Activated CD8-positive, alpha-beta memory T cell treated with anti-CD3 and anti-CD28 coated beads for 1 hour (primary cell): ENCODE data around the gene PXMP2.

Source experiments
- DNase-seq, 2 donors: peaks; one replicate each; pipeline ENCODE4 v3.0.0-alpha.2; 2020; ENCODE audit warnings: low read depth in 1 of 2; ENCODE audit errors: extremely low read depth in 1 of 2

The PXMP2 gene

DNA sequence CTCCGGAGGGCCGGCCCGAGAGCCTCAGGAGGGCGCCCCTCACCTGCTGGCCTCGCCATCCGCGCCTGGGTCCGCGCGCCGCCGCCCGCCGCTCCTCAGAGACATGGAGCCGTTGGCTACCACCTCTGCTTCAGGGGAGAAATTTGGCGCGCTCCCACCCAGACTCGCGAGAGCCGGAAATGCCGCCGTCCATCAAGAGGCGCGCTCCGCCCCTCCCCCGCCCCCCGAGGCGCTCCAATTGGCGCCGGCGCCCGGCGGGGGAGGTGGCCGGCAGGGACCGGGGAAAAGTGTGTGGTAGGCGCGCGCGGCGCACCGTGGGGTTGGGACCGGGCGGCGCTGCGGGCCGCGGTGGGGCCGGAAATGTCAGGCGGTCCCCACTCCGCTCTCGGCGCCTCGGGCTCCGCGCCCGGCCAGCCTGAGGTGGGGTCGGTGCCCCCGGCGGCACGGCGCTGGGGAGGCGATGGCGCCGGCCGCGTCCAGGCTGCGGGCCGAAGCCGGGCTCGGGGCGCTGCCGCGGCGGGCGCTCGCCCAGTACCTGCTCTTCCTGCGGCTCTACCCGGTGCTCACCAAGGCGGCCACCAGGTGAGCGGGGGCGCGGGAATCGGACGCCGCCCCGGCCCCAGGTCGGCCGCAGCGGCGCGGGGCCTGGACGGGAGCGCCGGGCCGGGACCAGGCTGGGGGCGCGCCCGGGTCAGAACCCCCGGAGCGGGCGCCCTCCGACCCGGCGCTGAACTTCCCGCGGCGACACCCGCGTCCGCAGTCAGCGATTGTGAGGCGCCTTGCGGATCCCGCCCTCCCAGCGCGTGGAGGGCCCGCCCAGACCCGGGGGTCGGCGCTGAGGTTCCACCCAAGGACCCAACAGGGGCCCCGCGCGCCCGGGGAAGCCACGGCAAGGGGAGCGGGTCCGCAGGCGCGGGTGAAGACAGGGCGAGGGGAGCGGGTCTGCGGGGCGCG lies at the start of gene PXMP2, which contains the start of gene POLE:
Gene PXMP2 (plus strand): TSS at position 377 of the 954 bp plus-strand sequence. CDS start 84 bp downstream, at position 461.
Gene POLE (minus strand): TSS at position 132 of the 954 bp plus-strand sequence. CDS start 27 bp downstream, at position 105.
- DNase-seq: peak; percentile 75 to 93

DNA sequence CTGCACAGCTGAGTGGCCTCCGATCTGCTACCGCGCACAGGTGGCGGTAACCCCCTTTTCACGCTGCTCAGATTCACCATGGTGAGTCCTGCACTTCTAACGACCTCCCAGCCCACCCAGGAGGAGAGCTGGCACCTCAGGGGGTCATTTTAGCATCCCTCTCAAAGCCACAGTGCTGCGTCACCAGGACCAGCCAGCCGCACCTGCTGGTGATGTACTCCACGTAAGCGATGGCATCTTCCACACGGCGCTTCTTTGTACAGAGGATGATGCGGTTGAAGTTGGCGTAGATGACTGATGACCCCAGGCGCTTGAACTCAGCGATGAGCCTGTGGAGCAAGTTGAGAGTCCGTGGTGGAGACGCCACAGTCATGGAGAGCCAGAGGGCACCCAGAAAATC lies 49.6 kb upstream of the PXMP2 start:
- no peak for DNase-seq

DNA sequence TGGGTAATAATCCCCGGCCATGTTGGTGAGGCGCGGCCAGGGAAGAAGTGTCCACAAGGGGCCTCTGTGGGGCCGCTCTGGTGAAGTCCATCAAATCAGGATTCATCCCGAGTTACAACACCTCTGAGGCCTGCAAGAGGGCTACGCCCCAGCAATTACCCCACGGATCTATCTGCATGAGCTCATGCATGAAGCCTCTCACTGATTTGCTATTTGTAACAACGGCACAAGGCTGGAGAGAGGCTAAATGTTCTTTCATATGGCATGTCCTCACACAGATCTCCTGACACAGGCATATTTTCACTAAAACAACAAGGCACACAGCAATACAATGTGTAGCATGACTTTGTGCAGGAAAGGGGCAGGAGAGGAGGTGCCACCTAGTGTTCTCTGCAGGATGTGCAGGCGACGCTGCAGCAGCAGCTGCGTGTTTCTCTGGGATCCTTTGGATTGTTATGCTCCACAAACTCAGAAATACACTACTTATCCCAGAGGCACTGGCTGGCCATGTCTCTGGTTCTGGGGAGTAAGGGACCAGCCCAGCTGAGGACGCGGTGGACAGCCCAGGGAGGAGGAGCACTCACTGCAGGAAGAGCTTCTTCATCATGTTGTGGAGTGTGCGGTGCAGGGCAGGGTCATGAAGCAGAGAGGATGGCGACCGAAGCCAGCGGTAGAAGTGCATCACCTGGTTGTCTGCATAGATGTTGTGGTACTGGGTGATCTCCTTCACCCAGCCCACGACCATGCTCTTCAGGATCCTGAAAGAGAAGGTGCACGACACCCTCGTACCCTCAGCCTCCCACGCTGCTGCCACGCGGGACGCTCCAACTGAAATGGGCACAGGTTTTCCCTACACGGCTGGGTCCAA lies 48.6 kb upstream of the PXMP2 start:
- no peak for DNase-seq

DNA sequence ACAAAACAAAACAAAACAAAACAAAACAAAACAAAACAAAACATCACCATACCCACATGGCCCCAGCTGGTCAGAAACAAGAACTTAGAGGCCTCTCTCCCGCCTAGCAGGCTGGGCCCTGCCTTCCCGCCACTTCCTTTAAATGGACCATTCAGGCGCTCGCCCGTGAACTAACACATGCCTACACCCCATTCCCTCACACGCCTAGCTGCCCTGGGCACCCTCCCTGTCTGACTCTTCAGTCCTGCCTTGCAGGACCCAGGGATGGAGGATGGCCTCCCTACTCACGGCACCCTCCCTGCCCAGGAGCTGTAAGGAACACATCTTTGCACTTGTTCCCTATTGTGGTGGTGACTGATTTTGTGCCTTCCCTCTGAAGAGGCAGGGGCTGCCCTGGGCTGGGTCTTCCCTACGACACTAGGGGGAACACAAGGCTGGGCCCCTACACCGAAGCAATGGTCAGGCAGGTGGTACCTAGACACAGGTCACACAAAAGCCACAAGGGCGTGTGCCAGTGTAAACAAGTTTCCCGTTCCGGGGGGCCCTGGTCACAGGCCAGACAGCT lies 47.3 kb upstream of the PXMP2 start:
- no peak for DNase-seq

DNA sequence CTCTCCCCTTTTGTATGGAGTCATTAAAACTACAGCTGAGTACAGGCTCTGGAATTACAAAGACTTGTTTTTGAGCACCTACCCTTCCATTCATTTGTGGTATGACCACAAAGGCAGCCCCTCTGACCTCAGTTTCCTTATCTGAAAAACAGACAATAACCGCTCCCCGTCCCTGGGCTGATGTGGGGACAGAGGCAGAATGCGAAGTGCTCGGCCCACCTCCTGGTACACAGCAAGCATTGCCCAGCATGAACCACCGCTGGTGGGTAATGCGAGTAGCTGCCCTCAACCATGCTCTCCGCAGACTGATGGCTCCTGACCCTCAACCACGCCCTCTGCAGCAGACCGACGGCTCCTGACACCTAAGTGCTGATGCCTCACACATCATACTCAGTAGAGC lies 46.5 kb upstream of the PXMP2 start:
- DNase-seq: no peak

DNA sequence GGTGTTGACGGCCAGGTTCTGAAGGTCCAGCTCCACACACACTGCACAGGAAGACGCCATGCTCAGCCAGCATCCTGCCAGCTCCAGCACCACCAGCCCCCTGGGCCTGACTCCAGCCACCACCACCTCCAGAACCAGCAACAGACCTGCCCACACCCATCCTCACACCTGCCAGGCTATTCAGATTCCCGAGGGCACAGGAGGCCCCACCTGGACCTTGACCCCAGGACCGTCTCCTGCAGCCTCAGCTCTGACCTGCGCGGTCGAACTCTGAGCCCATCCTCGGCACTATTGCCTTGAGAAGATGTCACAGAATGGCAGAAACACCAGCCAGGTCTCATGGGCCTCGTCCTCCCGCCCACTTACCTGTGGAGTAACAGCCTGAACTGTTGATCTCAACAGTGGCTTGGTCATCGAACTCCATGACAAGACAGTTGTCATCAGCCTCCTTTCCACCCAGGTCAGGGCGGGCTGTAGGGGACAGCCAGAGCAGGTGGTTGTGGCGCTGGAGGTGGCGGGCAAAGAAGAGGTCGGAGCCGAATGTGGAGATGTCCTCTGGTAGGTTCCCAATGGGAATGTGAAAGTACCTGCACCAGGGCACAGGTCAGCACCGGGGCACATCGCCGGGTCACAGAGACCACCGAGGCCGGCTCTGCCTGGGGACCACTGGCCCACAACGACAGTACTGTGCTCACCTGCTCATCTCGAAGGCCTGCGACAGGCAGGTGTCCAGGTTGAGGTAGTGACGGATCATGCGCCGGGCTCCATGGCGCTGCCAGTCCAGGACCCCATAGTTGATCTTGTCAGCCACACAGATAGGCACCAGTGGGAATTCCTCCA lies 45.4 kb upstream of the PXMP2 start:
- DNase-seq: no peak

DNA sequence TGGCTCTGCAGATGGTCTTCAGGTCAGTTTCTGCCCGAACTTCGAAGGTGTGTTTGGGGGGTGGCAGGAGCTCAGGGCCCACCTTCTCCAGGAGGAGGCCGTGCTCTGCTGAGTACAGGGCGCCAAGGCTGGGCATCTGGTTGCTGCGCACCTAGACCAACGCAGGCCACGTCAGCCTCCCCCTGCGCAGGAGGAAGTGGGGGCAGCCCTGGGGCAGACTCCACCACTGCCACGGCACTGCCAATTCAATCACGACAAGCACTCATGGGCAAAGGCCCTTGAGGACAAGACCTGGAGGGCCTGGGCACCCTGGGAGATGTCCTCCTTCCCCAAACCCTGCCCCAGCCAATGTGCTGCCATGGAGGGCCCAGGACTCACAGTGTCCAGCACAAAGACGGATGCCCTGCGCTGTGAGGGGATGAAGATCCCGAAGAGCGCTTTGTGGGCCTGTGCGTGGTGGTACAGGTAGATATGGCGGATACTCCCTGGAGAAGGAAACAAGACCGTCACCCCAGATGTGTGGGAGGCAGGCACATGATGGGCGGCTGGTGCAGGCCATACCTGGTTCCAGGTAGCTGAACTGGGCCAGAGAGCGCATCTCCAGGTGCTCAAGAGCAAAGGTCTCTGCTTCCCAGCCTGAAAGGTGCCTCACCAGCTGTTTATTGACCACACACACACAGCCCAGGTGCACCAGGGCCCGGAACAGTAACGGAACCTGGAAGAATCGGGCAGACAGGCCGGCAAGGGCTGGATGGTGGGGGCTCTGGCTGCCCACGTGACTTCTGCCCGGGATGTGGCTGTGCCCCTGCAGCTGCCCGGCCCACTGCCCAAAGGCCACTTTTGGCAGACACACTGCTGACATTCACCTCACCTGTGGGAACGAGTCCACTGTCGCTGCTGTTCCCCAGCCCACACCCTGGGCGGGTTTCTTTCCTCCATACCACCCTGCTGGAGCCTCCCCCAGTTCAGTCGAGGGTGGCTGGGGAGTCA lies 44.2 kb upstream of the PXMP2 start:
- DNase-seq: no peak

DNA sequence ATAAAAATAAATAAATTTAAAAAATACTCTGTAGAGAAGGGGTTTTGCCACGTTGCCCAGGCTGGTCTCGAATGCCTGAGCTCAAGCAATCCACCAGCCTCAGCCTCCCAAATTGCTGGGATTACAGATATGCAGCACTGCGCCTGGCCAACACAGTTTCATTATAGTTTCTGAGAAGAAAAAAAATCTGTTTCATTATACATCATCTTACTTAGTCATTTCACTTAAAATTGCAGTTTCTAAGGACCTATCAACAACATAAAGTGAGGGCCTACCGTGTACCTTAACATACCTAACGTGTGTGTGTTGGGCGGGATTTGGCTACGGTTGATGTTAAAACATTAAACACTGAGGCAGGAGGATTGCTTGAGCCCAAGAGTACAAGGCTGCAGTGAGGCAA lies 40.5 kb upstream of the PXMP2 start:
- DNase-seq: no peak

DNA sequence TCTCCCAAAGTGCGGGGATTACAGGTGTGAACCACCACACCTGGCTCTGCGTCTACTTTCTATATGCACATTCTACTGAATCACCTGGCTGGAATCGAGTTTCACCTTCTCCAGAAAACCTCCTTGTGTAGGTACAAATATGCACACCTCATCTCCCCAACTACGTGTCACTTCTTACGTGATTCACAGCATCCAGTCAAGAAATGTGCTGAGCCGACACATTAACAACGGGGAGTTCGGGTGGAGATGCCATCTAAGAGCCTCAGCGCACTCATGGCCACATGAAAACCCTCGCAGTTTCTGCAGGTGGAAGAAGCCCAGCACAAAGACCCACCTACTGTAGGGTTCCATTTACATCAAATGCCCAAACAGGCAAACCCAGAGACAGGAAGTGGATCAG lies 39.5 kb upstream of the PXMP2 start:
- no peak for DNase-seq

DNA sequence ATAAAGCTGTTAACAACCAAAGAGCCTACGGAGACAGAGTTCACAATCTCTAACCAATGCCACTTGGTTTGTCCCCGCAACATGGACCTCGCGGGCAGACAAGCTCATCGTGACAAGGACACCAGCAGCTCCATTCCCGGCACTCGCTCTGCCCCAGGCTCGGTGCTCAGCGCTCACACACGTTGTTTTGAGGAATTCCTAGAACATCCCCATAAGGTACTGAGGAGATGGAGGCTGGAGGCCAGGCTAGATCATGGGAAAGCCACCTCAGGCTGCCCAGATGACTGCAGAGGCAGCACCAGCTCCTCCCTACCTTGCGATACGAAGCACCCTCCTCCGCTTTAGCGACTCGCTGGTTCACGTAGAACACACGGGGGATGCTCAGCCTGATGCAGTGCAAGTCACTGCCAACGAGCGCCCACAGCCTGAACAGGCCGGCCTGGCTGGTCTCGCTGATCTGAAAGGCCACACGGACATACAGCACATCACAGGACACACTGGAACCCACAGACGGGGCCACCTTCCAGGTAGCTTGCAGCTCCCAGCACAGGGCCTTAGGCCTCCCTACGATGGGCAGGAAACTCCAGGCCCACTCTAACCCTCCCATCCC lies 38.7 kb upstream of the PXMP2 start:
- no peak for DNase-seq

DNA sequence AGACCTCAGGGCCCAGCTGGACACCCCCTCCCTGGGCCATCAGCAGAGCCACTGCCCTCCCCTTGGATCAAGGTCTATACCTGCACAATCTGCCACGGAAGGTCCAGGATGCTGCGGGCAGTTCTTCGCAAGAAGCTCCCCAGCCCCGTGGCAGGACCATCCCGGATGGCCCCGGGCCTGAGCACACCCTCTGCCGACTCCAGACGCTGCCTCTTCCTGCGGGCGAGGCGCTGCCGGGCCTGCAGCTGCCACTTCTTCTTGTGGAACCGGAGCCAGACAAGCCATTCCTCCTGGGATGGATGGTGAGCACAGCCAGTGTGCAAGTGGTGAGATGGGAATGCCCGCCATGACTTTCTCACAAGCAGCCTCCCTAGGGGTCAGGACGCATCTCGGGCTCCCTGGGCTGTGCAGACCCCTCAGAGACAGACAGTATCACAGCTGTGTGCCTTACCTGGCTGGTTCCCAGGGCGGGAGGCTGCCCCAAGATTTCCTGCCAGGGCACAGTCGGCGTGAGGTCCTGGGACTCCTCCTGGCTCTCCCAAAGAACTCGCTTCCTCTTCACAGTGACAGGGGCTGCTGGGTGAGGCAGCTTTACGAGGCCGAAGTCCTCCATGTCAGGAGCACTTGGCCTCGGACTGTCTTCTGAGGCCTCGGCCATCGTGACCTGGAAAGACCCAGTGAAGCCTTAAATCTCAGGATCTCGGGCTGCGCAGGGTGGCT lies 38.0 kb upstream of the PXMP2 start:
- no peak for DNase-seq

DNA sequence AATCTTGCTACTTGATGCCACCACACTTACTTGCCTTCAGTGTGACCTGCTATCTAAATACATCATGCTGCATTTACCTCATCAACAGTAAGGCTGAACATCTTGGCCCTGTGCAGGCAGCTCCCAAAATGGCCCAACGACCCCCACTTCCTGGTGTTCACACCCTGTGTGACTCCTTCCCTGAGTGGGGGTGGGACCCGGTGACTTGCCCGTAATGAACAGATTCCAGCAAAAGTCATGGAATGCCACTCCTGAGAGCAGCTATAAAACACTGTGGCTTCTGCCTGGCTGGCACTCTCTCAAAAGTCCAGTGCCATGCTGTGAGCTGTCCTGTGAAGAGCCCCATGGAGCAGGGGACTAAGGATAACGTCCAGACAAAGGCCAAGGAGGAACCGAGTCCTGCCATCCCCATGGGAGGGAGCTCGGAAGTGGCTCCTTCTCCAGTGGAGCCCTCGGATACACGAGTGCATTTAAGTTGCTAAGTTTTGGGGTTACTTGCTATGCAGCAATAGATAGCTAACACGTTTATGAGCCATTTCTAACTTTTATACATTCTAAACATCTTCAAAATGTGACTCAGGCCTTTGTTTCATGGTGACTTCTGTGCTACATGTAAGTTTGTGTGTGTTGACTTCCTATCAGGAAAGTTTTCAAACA lies 35.8 kb upstream of the PXMP2 start:
- no peak for DNase-seq

DNA sequence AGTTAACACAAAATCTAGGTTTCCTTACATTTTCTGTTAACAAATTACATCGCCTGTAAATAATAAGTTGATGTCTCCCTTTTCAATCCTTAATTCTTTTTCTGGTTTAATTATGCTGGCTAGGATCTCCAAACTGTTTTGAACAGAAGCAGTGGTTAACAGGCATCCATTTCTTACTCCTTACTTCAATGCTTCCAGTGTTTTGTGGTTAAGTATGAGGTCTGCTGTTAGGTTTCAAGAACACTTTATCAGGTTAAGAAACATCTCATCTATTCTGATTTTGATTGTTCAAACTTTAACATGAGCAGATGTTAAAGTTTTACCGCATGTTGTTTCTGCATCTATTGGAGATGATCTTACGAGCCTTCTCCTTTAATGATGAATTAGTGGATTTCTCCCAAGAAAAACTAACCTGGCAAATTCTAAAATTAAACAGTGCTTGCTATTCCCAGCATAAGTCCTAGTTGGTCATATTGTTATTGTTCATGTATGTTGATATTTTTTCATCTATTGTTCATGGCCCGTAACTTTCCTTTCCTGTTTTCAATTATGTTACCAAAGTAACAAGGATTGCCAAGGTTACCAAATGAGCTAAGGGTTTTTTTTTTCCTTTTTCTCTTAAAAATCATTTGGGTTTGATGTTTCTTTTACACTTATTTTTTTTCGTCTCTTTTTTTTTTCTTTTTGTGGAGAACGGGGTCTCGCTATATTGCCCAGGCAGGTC lies 33.7 kb upstream of the PXMP2 start:
- DNase-seq: no peak

DNA sequence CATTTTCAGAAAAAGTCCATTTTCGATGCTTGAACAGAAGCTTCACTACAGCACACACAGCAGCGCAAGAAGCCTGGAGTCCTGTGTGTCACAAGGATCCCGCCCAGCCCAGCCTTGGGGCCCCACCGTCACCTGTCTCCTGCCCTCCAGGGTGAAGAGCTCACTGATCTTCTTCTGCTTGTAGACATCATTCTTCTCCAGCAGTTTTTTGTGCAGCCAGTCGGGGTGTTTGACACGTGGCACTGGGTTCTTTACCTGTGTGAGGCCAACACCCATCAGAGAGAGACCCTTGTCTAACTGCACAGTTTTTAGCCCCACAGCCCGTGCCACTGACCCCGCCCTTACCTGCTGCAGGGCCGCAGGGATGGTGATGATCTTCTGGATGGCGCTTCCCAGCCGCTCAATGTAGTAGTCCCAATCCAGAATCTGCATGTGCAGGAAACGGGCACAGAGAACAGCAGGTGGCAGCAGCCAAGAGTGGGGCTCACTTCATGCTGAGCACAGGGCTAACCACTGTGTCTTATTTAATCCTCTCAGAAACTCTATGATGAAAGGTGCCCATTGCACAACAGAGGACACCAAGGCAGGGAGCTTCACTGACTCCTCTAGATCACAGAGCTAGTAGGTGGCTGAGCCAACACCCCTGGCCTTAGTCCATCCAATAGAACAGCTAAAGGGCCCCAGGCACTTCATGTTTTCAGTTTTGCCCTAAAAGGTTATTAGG lies 30.2 kb upstream of the PXMP2 start:
- no peak for DNase-seq

DNA sequence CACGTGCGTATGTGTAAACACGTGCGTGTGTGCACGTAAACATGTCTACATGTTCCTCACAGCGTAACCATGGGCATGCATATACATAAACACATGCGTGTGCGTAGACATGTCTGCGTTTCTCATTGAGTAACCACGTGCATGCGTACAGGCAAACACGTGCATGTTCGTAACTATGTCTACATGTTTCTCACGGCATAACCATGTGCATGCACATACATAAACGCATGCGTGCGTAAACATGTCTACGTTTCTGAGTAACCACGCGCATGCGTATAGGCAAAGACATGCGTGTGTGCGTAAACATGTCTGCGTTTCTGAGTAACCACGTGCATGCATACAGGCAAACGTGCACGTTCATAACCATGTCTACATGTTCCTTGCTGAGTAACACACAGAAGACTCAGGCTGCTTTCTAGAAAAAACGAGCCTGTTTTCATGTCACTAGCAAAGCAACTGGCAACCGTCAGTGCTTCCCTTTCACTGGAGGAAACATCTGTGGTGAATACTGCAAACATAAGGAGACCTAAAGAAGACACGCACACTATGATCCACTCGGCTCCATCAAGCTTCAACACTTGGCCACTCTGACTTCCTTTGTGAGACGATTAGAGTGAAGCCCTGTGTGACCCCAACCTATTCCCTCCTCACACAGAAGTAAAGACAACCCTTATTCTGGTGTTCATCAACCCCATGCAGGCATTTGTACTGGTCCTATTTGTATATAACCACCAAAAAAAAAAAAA lies 29.1 kb upstream of the PXMP2 start:
- DNase-seq: no peak

DNA sequence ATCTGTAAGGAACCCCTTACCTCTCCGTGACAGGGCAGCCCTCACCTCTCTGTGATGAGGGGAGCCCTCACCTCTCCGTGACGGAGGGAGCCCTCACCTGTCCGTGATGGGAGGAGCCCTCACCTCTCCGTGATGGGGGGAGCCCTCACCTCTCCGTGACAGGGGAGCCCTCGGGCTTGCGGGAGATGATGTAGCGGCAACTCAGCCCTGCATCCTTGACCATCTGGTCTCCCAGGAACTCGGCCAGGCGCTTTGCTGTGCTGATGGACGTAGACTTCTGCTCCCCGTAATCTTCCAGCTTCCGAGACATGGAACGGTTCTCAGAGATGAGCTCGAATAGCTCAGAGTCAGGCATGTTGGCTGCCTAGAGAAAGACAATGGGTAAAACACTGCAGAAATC lies 28.2 kb upstream of the PXMP2 start:
- no peak for DNase-seq
